ENCODE data around the gene RAI2.
"Not testable (repeated sequence)": the region's sequence is repeated elsewhere in the genome, so short reads cannot be mapped to it uniquely, and the experiment has no call there.

RAI2 gene

DNA sequence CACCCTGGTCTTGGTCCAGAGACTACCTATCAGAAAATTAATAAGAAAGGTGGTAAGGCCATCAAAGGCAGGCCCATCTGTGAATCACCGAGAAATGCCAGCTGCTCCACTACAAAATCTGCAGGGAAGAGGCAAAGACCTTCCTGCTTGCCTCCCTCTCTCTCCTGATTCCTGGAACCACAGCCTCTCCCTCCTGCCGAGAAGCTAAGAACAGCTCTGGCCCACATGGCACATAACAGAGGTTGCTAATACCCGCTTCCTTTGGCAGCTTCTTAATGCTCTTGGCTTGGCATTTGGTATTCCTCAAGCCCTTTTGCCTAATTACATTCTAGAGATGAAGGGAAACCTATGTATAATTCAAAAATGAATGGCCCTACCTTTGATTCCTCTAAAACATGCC is 32.9 kb downstream of the RAI2 start:
- no peak for DNase-seq

DNA sequence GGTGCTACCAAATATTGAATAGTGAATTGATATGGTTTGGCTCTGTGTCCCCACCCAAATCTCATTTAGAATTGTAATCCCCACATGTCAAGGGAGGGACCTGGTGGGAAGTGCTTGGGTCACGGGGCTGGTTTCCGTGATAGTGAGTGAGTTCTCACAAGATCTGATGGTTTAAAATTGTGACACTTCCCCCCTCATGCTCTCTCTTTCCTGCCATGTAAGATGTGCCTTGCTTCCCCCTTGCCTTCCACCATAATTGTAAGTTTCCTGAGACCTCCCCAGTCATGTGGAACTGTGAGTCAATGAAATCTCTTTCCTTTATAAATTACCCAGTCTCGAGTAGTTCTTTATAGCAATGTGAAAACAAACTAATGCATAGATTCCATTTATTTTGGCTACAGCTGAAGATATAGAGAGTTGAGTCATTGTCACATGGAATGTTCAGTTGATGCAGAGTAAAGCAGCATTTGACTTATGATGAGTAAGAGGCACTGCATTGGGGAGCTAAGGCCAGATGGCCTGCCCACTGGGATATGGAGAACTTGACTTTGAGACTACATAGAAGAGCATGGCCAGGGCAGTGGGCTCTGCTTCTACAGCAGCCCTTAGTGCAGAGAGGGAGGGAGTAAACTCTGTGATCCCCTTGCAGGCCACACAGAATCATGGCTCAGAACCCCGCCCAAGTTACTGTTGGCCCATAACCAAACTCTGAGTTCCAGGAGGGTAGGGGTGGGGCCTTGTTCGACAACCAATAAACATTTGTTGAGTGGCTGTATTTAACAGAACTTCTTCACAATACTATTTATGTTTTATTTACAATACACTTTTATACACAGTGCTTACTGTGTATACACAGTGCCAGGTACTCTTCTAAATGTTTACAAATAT is 34.2 kb downstream of the RAI2 start:
- peak; percentile 3 for DNase-seq

DNA sequence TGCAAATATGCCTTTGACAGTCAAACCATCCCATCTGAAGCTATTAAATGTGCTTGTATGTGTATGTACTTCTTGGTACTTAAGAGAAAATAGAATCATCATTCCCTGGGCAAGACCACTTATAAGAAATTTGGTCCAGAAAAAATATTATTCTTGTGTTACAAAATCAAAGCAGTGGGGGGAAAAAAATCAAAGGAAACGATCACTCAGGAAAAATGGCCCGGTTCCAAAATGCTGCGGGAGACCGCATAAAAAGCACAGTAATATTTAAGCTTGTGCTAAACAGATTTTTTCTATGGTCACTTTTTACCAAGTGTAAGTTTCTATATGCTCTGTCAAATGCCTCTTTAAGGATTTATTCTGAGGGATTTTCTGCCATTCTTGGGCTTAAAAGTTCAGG is 36.1 kb downstream of the RAI2 start:
- DNase-seq = peak; percentile 23

DNA sequence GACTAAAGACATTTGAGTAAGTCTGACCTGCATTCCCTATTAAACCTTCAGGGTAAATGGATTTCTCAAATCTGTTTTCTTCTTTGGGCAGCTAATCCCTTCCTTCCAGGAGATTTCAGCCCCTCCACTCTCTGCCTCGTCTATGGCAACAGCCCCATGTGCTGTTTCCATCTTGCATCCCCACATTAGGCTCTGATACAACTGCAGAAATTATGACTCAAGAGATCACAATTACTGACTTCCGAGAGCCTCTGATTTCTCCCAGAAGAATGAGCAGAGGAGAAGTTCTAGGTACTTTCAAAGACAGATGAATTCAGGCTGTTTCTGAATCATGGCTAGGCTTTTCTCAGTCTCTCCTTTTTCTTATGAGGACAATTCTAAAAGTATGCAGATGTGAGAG is 38.7 kb downstream of the RAI2 start:
- DNase-seq = peak; percentile 17

DNA sequence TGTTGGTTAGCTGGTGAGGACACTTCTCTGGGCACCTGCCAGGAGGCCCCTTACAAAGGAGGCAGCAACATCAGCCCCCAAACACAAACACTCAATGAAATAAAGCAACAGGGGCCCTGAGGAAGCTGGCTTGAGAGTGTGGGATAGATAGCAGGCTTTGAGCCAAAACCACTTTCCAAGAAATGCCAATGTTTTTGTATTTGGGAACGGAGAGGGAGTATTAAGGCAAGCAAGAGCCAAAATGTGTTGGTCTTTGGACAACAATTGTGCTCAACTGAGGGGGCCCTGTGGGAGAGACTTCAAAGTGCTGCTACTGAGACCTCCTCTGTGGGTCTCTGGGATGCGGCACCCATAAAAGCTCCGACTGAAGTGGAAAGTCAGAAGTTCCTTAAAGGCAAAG is 41.0 kb downstream of the RAI2 start:
- DNase-seq = no peak

DNA sequence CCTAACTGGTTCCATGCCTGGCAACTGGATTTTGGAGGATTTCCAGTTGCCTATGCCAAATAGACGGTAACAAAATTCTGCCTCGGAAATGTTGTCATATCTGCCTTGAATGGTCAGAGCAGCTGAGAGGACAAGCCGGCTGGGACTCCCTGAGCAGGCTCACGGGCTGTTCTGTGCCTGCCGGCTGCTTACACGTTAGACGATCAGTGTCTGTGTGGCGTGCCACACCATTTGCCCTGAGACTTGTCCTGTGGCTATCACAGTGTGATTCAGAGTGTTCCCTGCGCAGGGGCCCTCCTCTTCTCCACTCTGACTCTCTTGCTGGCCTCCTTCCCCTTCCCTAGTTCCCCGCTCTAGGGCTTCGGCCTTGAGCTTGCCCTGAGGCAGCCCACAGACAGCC is 42.4 kb downstream of the RAI2 start:
- DNase-seq = no peak

DNA sequence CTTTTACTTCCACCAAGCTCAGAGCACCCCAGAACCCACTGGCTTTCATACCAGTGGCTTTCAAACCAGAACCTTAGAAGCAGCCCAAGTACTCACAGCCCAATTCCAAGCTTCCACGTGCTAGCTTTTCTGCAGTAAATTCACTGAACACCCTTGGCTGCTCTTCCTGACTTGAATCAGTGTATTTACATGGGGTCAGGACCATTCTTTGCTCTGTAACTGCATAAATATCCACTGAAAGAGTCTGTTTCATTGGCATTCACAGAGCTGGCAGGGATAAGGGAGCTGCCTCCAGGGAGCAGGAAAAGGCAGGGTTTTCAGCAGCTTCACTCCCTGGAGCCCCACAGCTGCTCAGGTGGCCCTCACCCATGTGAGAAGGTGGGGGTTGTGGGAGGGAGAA is 43.8 kb downstream of the RAI2 start:
- DNase-seq = no peak

DNA sequence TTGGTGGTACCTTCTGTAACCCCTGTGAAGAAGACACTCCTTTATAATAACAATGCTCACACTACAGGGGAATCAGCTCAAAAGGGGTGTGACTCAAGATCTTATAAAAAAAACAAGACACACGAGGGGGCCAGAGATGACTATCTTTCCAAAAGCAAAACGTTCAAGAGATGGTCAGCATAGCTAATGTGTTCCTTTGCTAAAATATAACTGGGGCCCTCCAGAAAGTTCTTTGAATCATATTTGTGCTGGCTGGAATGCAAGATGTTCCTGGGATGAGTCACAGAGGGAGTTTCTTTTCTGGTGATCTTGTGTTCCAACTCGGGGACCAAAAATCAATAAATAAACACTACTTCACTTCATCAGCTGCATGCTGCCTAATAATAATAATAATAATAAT is 46.5 kb downstream of the RAI2 start:
- peak; percentile 24 for DNase-seq

DNA sequence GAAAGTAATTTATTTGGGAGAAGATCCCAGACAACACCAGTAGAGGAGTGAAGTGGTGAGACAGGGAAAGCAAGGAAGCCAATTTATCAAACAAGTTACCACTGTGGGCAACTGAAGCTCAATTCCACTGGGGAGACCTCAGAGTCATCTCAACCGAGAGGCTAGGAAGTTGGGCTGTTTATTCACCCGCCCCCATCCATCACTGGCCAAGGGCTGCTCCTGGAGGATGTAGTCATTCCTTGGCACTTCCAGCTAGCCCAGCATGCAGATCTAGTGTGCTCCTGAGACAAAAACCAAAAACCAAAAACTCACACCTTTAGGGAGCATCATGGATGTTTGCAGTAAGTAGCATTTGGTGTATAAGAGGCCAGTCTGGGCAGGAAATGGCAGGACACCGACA is 47.0 kb downstream of the RAI2 start:
- no peak for DNase-seq

DNA sequence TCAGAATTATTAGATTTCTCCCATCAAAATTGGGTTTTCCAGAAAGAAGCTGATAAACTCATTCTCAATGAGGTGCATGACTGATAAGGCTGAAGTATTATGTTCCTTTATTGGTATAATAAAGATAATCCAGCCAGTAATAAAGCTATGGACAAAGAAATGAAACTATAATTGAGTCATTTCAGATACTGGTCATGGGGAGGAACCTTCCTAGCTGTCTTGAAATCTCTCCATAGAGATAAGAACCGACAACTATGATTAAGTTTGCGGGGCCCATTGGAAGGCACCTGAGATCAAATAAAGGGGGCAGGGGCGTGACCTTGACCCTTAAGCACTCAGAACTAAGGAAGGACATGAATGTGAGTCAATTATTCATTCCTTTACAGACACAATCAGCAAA is 47.8 kb downstream of the RAI2 start:
- no peak for DNase-seq

DNA sequence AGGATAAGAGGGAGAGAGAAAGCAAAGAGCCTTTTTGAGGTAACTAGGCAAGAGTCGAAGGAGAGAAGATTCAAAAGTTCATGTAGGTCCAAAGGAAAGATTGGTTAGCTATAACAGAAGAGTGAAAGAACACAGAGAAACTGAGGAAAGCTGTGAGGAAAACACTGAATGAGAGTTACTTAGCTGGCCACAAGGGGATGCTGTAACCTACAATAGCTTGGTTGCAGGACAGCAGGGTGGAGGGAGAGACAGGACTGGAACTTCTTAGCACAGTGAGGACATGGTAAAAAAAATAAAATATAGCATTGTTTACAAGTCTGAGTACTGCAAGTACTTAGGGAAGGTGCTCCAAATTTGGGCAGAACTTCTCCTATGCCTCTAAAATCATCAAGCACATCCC is 48.3 kb downstream of the RAI2 start:
- DNase-seq = no peak

DNA sequence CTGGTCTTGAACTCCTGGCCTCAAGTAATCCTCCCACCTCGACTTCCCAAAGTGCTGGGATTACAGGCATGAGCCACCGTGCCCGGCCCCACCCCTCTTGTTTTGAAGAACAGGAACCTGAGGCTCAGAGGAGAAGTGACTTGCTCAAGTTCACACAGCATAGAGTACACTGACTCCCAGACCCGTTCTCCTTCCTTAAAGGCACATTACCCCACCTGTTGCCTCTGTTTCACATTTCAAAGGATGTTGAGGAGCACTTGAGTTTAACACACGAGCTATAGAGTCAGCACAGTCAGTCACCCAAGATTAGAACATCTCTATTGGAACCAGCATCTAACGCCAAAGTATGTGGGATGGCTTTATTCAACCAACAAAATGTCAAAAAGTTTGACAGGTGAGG is 51.1 kb downstream of the RAI2 start:
- no peak for DNase-seq

DNA sequence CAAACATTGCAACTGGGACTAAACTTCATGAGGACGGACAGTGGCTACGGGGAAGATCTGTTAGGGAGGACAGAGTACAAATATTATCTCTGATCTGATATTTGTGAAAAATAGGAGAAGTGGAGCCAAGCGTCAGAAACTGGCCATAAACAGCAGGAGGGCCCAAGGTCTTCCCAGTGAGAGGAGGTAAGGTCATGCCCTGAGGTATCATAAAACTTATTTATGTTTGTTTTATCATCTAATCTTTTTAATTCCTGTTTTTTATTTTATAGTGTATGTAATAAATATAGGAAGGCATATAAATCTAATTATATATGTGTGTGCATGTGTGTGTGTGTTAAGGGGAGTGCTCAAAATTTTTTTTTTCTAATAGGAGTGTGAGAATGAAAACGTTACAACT is 51.8 kb downstream of the RAI2 start:
- no peak for DNase-seq

DNA sequence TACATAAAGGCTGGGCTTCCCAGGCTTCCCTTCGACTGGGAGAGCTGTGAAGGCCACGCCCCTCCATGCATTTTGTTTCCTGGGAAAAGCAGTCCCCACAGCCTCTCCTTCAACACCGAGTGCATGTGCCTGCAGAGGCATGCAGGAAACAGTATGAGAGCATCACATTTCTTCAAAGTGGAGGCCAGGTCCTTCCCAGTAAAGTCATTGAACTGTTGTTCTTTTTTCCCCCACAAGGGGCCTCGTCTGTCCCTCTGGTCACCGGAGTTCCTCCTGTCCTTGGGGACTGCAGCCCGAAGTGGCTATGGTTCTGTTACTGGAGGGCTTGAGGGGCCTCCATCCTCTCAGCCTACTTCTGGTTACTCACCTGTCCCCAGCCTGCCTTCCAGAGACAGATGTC is 56.0 kb downstream of the RAI2 start:
- no peak for DNase-seq

DNA sequence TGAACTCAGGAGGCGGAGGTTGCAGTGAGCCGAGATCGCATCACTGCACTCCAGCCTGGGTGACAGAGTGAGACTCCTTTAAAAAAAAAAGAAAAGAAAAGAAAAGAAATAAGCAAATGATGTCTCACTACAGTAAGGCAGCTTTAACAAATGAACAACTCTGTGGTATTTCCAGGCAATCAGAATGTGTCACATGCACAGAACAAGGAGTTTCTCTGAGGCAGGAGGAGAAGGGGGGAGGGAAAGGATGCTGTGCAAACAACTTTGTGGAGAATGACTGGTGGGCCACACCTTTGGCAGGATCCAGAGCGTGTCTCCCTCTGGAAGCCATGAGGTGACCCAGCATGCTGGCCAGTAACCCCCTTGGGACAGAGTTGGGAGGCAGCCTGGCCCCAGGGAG is 57.6 kb downstream of the RAI2 start:
- no peak for DNase-seq

DNA sequence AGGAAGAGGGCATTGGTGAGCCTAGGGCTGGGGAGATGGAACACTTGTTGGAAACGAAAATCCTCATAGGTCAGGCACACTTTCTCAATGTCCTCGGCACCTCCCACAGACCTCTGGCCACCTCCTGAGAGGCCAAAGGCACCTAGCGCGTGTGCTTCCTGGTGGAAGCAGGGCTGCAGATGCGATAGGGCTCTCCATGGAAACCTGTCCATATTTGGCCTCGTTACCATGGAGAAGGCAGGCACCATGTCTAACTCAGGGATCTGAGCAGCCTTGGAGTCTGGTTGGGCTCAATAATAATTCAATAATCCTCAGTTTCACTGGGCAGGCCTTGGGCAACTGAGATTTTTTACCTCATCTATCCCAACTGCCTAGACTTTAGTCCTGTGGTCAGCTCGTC is 58.3 kb downstream of the RAI2 start:
- DNase-seq = no peak

DNA sequence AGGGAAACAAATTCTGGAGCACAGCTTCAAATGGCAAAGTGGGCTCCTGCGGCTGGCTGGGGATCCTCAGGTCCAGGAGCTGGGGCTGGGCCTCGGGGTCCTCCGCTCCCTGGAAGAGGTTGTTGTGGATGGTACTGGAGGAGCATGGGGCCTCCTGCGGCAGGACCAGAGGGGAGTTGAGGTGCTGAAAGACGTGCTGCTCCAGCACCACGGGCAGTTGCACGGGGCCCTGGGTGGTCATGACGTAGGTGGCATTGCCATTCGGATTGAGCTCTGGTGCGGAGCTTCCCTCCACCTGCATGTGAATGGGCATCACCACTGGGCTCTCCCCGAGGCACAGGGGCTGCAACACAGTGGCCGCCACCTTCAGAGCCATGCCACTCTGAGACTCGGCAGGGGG is 59.7 kb downstream of the RAI2 start:
- DNase-seq = no peak

DNA sequence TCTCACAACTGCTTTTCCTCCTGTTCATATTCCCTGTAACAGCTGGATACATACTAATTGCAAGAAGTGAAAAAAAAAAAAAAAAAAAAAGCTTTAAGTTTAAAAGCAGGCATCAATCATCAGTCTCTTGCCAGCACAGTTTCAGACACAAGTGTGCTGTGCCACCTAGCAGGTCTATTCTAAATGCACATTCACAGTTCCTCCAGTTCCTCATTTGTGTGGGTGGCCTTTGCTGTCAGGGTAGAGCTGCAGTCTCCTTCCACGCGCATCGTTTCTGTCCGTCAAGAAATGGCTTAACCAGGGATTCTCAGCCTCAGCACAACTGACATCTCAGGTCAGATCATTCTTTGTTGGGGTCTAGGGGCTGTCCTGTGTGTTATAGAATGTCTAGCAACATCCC is 62.2 kb downstream of the RAI2 start:
- DNase-seq = no peak

DNA sequence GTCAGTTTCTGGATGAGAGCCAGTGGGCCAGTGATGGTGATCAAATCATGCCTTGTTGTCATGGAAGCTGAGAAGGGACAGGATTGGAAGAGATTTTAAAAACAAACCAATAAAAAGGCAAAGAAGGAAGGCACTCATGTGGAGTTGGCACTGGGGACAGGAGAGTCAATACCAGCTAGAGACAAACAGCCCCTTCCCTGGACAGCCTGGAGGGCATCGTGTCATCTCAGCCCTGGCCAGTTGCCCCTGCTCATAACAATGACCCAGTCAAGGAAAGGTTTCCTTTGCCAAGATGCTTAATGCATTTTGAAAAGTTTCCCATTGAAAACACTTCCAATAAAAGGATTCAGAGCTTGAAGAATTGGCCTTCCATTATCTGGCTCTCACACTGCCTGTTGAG is 68.3 kb downstream of the RAI2 start:
- no peak for DNase-seq

DNA sequence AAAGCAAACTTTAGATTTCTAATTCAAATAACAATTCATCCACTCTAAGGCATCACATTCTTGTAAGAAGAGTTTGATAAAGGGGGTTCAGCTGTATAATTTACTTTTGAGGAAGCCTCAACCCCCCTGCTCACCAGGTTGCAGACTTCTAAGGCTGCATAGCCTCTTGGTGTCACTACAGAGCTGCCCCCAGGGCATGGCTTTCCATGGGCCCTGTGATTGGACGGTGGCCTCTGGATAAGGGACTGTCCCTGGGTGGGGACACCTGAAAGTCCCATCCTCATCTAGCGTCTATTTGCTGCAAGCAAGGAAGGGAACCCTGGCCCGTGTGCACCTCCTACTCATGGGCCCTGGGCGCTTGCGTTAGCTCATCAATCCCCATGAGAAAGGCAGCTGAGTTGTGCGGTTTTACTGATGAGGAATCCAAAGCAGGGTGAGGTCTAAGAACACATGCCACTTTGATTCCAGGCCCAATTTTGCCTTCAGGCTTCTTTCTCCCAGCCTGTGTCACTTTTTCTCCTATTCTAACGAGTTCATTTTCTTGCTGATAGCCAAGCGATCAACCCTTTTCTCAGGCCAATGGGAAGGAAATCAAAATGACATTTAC is 72.0 kb downstream of the RAI2 start:
- no peak for DNase-seq

DNA sequence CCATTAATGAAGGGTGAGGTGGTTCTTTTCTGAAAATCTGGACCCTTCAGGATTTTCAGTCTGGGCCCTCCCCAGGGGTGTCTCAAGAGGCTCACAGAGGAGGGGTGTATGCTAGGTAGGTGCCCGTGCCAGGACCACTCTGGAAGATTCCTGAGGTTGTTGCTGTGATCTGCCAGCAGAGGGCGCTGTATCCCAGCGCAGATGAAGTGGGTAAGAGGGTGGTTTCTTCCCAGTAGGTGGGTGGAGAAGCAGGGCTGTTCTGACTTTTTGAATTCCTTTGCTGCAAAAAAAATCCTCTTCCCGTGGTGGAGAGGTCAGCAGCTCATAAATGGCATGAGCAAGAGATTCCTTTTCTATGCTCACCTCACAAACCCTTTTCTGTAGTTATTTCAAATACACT is 72.7 kb downstream of the RAI2 start:
- peak; percentile 12 for DNase-seq

DNA sequence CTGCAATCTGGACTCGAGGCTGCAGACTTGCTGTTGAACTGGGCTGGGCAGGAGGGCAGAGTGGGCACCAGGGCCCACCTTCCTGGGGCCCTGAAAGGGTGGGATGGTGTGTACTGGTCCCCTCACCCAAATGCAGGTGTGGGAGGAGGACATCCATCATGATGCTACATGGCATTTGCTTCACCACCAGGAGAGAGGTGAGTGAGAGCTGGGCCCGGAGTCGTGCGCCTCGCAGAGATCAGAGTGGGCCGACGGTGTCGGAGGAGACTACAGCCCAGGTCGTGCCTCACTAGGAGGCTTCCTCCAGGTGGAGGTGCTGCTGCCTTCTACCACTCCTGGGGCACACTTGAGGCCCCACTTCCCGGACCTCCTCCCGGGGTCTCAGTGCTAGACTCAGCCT is 73.5 kb downstream of the RAI2 start:
- DNase-seq = no peak

DNA sequence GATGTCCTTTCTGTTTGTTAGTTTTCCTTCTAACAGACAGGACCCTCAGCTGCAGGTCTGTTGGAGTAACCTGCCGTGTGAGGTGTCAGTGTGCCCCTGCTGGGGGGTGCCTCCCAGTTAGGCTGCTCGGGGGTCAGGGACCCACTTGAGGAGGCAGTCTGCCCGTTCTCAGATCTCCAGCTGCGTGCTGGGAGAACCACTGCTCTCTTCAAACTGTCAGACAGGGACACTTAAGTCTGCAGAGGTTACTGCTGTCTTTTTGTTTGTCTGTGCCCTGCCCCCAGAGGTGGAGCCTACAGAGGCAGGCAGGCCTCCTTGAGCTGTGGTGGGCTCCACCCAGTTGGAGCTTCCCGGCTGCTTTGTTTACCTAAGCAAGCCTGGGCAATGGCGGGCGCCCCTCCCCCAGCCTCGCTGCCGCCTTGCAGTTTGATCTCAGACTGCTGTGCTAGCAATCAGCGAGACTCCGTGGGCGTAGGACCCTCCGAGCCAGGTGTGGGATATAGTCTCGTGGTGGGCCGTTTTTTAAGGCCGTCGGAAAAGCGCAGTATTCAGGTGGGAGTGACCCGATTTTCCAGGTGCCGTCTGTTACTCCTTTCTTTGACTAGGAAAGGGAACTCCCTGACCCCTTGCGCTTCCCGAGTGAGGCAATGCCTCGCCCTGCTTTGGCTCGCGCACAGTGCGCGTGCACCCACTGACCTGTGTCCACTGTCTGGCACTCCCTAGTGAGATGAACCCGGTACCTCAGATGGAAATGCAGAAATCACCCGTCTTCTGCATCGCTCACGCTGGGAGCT is 74.3 kb downstream of the RAI2 start:
- not testable (repeated sequence) for DNase-seq

DNA sequence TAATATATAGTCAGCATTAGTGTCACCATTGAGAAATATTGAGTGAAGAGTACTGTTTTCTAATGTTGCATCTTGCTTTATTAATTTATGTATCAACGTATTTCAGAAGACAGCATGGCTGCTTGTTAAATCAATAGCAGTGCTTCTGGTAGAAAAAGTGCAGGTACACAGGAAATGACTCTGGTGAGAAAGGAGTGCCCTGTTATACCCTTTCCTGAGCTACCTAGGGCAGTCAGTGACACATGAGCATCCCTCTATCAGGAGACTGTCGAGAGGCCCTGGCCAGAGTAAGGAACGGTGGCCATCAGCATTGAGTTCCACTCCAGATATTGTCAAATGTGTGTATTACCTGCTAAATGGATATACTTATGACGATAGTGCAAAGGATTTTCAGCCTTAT is 81.7 kb downstream of the RAI2 start:
- no peak for DNase-seq

All from fibroblast of upper back skin (primary cell).